RWPE1 (cell line): Measurements from ENCODE around the gene ULBP2.
"Not testable (repeated sequence)": the region's sequence is repeated elsewhere in the genome, so short reads cannot be mapped to it uniquely, and the experiment has no call there.

Experiments used
- CTCF ChIA-PET: fragments of 350-600 bp; sonication (Branson Sonifier 250); formaldehyde crosslinking; extraction: SDS; loops from one replicate; lab custom pipeline; 2021; lab: Yijun Ruan, JAX
- POLR2A ChIA-PET: fragments of 400-600 bp; formaldehyde crosslinking; extraction: SDS; loops from one replicate; lab custom pipeline; 2020; ENCODE audit warnings: antibody characterized with exemption; ENCODE audit not compliant: low non-redundant PET; lab: Yijun Ruan, JAX
- DNase-seq: peaks from one replicate; pipeline ENCODE4 v3.0.0; 2012; ENCODE audit warnings: low spot score
- H3K27ac ChIP-seq: fragments of 450-650 bp; 2 replicates; pipeline ENCODE4 v1.5.1; 2017
- TF ChIP-seq, protein P1 (sequence below): fragments of 450-650 bp; conservative IDR thresholded peaks from 2 replicates; pipeline ENCODE4 v1.5.1; 2017; ENCODE audit warnings: low read depth, mild to moderate bottlenecking

ULBP2 gene

DNA sequence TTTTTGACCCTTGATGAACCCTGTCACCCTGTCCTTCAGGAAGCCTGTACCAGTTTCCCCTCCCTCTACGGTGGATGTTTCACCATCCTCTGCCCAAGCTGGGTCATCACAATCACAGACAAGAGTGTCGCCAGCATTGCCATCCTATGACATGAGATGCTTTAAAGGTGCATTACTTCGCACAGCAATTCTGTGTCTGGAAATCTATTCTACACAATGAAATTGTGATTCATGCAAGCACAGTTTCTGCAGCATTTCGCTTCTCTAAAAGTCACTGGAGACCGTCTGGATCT lies 2.5 kb upstream of the ULBP2 start:
- ChIA-PET CTCF (no interaction called here), POLR2A (no interaction called here)
- no peak for DNase-seq
- no peak overlapping the region for H3K27ac ChIP-seq
- TF ChIP-seq, protein P1, sequence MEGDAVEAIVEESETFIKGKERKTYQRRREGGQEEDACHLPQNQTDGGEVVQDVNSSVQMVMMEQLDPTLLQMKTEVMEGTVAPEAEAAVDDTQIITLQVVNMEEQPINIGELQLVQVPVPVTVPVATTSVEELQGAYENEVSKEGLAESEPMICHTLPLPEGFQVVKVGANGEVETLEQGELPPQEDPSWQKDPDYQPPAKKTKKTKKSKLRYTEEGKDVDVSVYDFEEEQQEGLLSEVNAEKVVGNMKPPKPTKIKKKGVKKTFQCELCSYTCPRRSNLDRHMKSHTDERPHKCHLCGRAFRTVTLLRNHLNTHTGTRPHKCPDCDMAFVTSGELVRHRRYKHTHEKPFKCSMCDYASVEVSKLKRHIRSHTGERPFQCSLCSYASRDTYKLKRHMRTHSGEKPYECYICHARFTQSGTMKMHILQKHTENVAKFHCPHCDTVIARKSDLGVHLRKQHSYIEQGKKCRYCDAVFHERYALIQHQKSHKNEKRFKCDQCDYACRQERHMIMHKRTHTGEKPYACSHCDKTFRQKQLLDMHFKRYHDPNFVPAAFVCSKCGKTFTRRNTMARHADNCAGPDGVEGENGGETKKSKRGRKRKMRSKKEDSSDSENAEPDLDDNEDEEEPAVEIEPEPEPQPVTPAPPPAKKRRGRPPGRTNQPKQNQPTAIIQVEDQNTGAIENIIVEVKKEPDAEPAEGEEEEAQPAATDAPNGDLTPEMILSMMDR = no peak

DNA sequence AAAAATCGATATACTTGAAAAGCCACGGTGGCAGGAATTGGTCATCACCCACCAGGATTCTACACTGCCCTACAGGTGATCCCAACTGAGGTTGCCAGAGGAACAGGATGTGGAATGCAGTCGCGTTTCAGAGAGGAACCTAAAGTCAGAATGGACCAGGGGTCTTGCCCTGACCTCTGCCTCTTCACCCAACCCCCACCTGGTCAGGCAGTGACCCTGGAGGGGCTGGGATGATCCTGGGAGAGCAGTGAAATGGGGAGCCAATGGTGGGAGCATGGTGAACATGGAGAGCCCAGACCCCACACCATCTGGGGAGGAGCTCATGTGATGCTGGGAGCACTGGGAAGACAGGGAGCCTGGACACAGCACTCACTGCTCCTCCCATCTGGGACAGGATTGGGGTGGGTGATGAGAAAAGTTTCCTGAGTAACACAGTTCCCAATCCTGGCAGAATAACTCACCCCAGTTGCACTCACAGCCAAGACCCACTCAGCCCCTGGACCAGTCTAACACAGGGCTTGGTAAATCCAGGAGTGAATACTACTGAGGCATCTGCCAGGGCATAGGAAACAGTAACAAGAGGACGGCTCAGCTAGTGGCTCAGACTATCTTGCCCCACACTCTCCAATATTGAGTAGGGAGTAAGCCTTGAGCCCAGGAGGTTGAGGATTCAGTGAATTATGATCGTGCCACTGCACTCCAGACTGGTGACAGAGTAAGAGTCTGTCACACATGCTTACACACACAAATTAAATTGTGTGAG lies 1.7 kb upstream of the ULBP2 start:
- TF ChIP-seq, protein P1 = no peak
- ChIA-PET CTCF (interaction anchor here (0.6 kb wide), 1 partner anchor 10 kb away, joined by 3 read pairs; no protein-coding TSS in a partner anchor), POLR2A (interaction anchor here (1.2 kb wide), 1 partner anchor 24 kb away, joined by 3 read pairs; the partner anchor contains the start of gene ULBP1)
- DNase-seq = no peak
- peak overlapping the region; percentile 88; the same call in 1 of the 2 replicates for H3K27ac ChIP-seq

DNA sequence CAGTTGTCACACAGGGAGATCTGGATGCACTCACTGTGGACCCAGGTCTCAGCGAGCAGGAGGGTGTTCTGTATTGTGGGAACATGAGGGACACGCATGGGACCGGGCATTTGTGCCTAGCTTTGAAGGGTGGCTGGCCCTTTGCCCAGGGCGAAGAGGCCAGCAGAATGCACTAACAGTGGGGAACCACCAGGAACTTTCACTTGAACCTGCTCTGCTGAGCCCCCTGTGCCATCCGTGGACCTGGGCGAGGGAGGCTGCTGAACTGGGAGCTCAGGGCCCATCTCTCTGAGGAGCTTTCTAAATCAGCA lies 1.2 kb upstream of the ULBP2 start:
- DNase-seq = no peak
- TF ChIP-seq, protein P1 = no peak
- H3K27ac ChIP-seq = peak overlapping the region; percentile 88
- ChIA-PET POLR2A (interaction anchor here (1.2 kb wide), 1 partner anchor 23 kb away, joined by 3 read pairs; the partner anchor contains the start of gene ULBP1), CTCF (no interaction called here)

DNA sequence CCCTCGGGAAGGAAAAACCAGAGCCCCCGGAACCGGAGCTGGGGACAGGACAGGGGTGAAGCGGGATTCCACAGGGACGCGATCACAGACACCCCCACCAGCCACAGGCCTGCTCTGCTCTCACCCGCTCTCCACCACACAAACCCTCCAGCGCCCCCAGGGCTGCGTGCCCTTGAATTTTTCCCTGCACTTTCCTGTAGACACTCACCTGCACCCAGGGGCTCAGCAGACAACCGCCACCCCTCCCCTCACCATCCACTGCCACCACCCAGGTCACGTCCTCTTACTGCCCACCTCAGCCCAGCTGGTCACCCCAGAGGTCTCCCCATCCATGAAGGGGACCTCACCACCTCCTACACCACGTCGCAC lies 631 bp downstream of the ULBP2 start:
- TF ChIP-seq, protein P1 = no peak
- ChIA-PET CTCF (no interaction called here), POLR2A (no interaction called here)
- no peak for DNase-seq
- H3K27ac ChIP-seq = peak overlapping the region; percentile 88

DNA sequence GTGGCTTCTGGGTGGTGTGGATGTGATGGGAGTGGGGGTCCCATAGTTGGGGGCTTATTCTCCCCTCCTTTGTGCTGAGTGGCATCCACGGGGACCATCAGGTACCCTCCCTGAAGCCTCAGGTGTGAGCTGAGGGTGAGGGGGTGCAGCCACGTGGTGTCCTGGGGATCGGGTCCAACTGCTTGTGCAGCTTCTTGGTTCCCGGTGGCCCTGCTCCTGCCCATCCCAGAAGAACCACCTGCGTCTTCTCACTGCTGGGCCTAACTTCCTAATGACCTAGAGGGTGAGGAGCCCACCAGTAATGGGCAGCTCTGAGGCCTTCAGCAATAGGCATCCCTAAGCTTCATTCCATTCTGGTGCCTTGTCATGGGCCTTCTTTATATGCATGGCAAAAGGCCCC lies 1.5 kb downstream of the ULBP2 start:
- CTCF ChIA-PET, POLR2A ChIA-PET, DNase-seq, H3K27ac ChIP-seq: not testable (repeated sequence)

DNA sequence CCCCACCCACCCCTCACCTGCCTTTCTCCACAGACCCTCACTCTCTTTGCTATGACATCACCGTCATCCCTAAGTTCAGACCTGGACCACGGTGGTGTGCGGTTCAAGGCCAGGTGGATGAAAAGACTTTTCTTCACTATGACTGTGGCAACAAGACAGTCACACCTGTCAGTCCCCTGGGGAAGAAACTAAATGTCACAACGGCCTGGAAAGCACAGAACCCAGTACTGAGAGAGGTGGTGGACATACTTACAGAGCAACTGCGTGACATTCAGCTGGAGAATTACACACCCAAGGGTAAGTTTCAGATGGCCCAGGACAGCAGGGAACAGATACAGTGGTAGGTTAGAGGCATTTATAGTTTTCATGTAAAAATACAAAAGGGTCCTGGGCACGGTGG lies 3.5 kb downstream of the ULBP2 start:
- POLR2A ChIA-PET, CTCF ChIA-PET, H3K27ac ChIP-seq, DNase-seq: not testable (repeated sequence)

DNA sequence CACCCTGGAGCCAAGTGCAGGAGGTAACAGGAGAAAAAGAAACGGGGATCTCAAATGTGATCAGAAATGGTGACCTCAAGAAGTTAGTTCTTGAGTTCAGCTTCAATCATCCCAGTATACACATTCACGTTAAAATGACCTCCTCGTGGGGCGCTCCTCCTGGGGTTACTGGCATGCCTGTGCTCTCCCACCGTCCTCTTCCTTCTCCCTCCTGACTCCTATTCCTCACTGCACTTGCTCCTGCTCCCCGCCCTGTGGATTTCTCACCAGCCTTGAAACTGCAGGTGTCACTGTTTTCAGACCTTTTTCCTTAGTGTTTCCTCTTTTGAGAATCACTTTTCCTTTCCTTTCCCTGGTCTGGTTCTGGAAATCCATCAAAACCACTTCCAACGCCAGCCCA lies 4.8 kb downstream of the ULBP2 start:
- CTCF ChIA-PET, H3K27ac ChIP-seq, POLR2A ChIA-PET, DNase-seq: not testable (repeated sequence)

DNA sequence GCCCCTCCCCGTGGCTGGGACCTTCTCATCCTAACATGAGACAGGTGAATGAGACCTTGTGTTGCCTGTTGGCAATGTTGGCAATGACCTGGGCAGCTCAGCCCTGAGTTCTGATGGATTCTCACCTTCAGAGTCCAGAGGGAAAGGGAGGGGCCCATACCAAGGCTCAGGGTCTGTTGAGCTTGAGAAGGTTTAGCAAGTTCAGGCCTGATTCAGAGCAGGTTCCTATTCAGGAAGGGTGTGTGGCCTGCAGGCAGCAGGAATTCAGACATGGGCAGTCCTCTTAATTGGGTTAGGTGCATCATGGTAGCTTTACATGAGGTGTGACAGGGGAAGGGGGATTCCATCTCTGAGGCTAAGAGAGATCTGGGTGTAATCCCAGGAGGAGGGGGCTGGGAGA lies 5.7 kb downstream of the ULBP2 start:
- POLR2A ChIA-PET, H3K27ac ChIP-seq, CTCF ChIA-PET, DNase-seq: not testable (repeated sequence)

DNA sequence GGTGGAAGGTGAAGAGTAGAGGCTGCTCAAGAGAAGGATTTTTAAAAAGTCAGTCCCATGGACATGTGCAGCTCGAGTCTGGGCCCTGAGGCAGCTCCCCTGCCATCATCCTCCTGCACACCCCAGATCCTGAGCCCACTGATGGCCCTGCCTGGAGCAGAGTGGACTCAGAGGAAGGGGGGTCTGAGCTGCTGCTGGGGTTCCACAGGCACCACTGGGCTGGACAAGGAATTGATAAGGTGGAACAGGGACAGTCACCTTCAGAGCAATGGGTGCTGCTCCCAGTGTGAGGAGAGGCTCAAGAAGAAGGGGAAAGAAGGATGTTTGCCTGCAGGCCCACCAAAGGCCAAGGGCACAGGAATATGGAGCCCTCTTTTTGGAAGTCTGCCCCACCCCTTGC lies 6.2 kb downstream of the ULBP2 start:
- no peak for DNase-seq
- ChIA-PET POLR2A (no interaction called here), CTCF (interaction anchor here (0.5 kb wide), 1 partner anchor 162 kb away, joined by 4 read pairs; no protein-coding TSS in a partner anchor)
- TF ChIP-seq, protein P1 = no peak
- no peak overlapping the region for H3K27ac ChIP-seq
